ENCODE data around the gene JUP. TPM values are rescaled to one million over a fixed set of nuclear protein-coding genes. Genes with fewer than 3 reads are reported as not detected.
A peak's percentile ranks its signal among the peaks of the same experiment; 100 is the strongest.

The JUP gene
- total RNA-seq, 1 donor from 2014 or later: 330 TPM

DNA sequence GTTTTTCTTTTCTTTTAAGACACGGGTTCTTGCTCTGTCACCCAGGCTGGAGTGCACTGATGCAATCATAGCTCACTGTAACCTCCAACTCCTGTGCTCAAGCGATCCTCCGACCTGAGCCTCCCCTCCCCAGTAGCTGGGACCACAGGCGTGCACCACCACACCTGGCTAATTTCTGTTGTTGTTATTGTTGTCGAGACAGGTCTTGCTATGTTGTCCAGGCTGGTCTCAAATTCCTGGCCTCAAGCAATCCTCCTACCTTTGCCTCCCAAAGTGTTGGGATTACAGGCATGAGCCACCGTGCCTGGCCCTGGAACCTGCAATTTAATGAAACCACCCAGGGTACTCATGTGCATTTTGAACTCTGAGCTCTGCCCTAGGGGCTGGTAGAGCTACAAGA is 24.1 kb downstream of the JUP start:
- H3K4me1 Mint-ChIP-seq (ENCODE audit: unreplicated experiment): peaks cover 15% of the 10 kb centered on the region
- DNase-seq (ENCODE audit: low spot score): no peak
- peaks cover 10% of the 10 kb centered on the region for H3K27me3 Mint-ChIP-seq (ENCODE audit: unreplicated experiment)
- no peak overlapping the region for H3K27ac Mint-ChIP-seq (ENCODE audit: unreplicated experiment)
- H3K4me3 Mint-ChIP-seq (ENCODE audit: unreplicated experiment): peak overlapping the region; percentile 37
- no peaks in the 10 kb centered on the region for H3K9me3 Mint-ChIP-seq (ENCODE audit: unreplicated experiment)
- TF ChIP-seq, protein P1, sequence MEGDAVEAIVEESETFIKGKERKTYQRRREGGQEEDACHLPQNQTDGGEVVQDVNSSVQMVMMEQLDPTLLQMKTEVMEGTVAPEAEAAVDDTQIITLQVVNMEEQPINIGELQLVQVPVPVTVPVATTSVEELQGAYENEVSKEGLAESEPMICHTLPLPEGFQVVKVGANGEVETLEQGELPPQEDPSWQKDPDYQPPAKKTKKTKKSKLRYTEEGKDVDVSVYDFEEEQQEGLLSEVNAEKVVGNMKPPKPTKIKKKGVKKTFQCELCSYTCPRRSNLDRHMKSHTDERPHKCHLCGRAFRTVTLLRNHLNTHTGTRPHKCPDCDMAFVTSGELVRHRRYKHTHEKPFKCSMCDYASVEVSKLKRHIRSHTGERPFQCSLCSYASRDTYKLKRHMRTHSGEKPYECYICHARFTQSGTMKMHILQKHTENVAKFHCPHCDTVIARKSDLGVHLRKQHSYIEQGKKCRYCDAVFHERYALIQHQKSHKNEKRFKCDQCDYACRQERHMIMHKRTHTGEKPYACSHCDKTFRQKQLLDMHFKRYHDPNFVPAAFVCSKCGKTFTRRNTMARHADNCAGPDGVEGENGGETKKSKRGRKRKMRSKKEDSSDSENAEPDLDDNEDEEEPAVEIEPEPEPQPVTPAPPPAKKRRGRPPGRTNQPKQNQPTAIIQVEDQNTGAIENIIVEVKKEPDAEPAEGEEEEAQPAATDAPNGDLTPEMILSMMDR (IDR thresholded peaks at IDR 0.05; ENCODE audit: unreplicated experiment): no peak
- H3K36me3 Mint-ChIP-seq (ENCODE audit: low read depth, unreplicated experiment): peaks cover 62% of the 10 kb centered on the region

DNA sequence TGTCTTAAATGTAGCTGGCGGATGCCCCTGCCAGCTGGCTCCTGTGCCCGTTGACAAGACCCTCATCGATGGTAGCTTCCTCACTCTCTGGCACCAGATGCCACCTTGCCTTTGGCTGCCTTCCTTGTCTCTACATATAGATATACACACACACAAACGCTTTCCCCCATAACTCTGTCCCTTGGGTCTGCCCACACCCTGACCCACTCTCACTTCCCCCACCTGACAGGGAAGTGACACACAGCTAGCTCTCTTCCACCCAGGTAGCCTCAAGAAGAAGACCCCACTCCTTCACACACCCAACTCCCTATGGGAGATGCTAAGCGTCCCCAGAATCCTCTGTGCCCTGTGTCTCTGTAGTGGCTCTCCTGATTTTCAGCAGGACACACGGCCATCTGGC is 25.6 kb downstream of the JUP start:
- H3K27me3 Mint-ChIP-seq (ENCODE audit: unreplicated experiment): peaks cover 17% of the 10 kb centered on the region
- peaks cover 7% of the 10 kb centered on the region for H3K4me1 Mint-ChIP-seq (ENCODE audit: unreplicated experiment)
- peaks cover 61% of the 10 kb centered on the region for H3K36me3 Mint-ChIP-seq (ENCODE audit: low read depth, unreplicated experiment)
- peak overlapping the region; percentile 44 for H3K4me3 Mint-ChIP-seq (ENCODE audit: unreplicated experiment)
- peak overlapping the region; percentile 13 for H3K27ac Mint-ChIP-seq (ENCODE audit: unreplicated experiment)
- no peaks in the 10 kb centered on the region for H3K9me3 Mint-ChIP-seq (ENCODE audit: unreplicated experiment)
- TF ChIP-seq, protein P1 (IDR thresholded peaks at IDR 0.05; ENCODE audit: unreplicated experiment): no peak
- DNase-seq (ENCODE audit: low spot score): no peak

DNA sequence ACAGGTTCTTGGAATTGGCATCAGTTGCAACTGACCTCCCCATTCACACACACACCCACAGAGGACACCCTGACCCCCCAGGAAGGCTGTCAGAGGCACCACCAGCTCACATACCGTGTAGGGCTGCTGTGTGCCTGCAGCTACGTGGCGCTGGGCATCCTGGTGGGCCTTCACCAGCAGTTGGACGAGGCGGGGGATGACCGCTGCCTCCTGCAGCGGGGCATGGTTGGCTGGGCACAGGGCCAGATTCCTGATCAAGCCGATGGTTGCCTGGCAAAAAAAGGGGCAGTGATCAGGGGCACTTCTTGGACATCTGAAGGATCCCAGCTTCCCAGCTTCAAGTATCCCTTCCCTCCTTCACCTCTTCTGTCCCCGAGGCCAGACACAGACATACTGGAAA is 27.9 kb downstream of the JUP start:
- Mint-ChIP-seq H3K4me3 (ENCODE audit: unreplicated experiment) (no peak overlapping the region), H3K27me3 (ENCODE audit: unreplicated experiment) (peaks cover 21% of the 10 kb centered on the region), H3K4me1 (ENCODE audit: unreplicated experiment) (peaks cover 9% of the 10 kb centered on the region), H3K9me3 (ENCODE audit: unreplicated experiment) (no peaks in the 10 kb centered on the region), H3K36me3 (ENCODE audit: low read depth, unreplicated experiment) (peaks cover 57% of the 10 kb centered on the region), H3K27ac (ENCODE audit: unreplicated experiment) (no peak overlapping the region)
- TF ChIP-seq, protein P1 (IDR thresholded peaks at IDR 0.05; ENCODE audit: unreplicated experiment): no peak
- DNase-seq (ENCODE audit: low spot score): no peak

DNA sequence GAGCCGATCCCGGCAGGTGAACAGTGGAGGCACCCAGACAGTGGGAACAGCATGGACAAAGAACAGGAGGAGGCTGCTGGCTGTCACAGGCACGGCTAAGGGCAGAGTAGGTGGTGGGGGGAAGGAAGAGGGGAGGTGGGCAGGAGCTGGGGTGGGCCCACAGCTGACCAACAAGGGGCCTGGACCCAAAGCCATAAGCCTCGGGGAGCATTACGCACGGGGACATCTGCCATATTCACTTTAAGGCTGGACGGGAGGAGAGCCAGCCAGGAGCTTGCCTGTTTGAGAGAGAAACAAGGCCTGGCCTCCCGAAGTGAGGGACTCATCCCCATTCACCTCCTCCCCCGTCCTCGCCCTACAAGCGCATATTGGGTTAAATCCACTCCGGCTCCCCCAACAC is 32.4 kb downstream of the JUP start:
- Mint-ChIP-seq H3K27ac (ENCODE audit: unreplicated experiment) (no peak overlapping the region), H3K36me3 (ENCODE audit: low read depth, unreplicated experiment) (peaks cover 32% of the 10 kb centered on the region), H3K4me3 (ENCODE audit: unreplicated experiment) (no peak overlapping the region), H3K27me3 (ENCODE audit: unreplicated experiment) (peaks cover 26% of the 10 kb centered on the region), H3K9me3 (ENCODE audit: unreplicated experiment) (no peaks in the 10 kb centered on the region), H3K4me1 (ENCODE audit: unreplicated experiment) (peaks cover 5% of the 10 kb centered on the region)
- DNase-seq (ENCODE audit: low spot score): no peak
- TF ChIP-seq, protein P1 (IDR thresholded peaks at IDR 0.05; ENCODE audit: unreplicated experiment): no peak

DNA sequence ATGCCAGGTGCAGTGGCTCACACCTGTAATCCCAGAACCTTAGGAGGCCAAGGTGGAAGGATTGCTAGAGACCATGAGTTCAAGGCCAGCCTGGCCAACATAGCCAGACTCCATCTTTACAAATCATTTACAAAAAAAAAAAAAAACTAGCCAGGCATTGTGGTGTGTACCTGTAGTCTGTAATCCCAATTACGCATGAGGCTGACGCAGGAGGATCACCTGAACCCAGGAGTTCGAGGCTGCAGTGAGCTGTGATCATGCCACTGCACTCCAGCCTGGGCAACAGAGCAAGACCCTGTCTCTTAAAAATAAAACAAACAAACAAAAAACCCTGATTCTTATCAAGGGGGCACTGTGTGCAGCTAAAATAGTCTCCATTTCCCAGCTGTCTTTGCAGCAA is 35.2 kb downstream of the JUP start:
- Mint-ChIP-seq H3K27ac (ENCODE audit: unreplicated experiment) (no peak overlapping the region), H3K9me3 (ENCODE audit: unreplicated experiment) (no peaks in the 10 kb centered on the region), H3K36me3 (ENCODE audit: low read depth, unreplicated experiment) (peaks cover 20% of the 10 kb centered on the region), H3K4me3 (ENCODE audit: unreplicated experiment) (no peak overlapping the region), H3K27me3 (ENCODE audit: unreplicated experiment) (peaks cover 23% of the 10 kb centered on the region), H3K4me1 (ENCODE audit: unreplicated experiment) (peaks cover 5% of the 10 kb centered on the region)
- DNase-seq (ENCODE audit: low spot score): no peak
- TF ChIP-seq, protein P1 (IDR thresholded peaks at IDR 0.05; ENCODE audit: unreplicated experiment): no peak
